GM21723 (cell line): ENCODE data around the gene MMADHC.

ENCODE experiments used
- ATAC-seq: cut with Tn5 transposase; IDR thresholded peaks from one replicate; pipeline ENCODE4 v1.9.1; 2021; ENCODE audit warnings: mild to moderate bottlenecking, moderate library complexity; ENCODE audit not compliant: unreplicated experiment

The MMADHC gene

DNA sequence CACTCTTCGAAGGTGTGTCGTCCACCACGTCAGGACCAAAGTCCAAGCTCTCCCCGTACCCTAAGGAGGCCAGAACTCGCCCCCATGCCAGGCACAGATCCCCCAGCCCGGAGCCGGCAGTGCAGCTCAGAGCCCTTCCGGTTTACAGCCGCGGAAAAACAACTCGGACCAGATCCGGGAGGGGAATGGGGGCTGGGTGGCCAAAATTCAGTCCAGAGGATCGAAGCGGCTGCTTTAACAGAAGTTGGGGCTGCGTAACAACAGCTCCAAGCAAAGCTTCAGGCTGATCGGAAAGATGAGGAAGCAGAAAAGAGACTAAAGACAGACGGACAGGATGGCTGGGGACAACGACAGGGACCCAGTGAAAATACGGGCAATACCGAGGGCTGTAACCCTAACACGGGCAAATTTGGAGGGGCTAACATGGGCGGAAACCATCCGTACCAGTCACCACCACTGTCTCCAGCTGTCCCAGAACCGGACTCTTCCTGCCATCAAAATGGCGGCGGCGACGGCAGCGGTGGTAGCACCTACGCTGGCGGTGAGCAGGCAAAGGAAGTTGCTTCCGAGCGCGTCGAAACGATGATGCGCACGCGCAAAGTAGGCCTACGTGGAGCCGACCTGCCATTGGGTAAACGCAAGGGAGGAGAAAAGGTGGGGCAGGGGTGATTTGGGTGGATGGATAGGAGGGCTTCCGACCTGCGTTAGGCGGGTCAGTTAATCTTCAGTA is at the start of gene MMADHC:
Gene MMADHC (minus strand): TSS at position 556 of the 730 bp plus-strand sequence. CDS start 678 bp downstream, outside the sequence.
- ATAC-seq = peak; percentile 98

DNA sequence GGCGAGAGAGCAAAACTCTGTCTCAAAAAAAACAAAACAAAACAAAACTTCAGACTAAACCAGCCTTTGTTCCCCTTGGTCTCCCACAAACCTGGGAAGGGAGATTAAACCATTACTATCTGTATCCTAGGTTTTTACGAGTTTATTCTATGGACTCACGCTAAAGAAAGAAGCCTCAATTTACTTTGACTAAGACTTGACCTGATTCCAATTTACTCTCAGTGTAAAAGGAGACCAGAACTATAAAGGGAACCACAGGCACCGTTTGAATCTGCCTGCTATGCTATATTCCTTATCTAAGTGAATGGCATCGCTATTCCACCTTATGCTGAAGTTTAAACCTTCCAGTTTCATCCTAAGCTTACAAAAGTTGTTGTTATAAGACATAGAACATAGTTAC is 46.5 kb upstream of the MMADHC start:
- ATAC-seq = no peak

DNA sequence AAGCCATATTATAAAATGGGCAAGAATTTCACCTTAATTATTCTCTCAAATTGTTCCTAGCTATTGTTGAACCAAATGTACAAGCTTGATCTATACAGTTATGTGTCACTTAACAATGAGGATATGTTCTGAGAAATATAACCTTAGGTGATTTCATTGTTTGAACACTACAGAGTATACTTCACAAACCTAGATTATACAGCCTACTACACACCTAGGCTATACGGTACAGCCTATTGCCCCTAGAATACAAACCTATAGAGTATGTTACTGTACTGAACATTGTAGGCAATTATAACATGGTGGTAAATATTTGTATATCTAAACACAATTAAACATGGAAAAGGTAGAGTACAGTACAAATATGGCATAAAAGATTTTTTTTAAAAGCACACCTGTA is 42.9 kb upstream of the MMADHC start:
- ATAC-seq = no peak

DNA sequence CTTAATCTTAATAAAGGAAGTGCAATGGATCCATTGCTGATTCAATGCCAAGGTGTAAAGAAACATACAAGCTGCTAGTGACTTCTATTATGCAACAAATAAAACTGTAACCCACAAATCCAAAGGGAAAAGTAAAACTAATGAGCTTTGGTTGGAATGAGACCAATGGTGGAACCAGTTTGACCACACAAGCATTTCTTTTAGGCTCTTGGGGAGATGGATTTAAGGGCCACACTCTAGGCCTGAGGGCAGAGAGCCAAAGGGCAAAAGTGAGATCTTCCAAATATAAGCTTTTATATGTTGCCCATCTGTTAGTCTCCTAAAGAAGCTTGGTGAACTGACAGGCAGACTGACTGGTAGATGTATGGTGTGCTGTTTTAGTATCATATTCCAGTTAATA is 41.5 kb upstream of the MMADHC start:
- no peak for ATAC-seq

DNA sequence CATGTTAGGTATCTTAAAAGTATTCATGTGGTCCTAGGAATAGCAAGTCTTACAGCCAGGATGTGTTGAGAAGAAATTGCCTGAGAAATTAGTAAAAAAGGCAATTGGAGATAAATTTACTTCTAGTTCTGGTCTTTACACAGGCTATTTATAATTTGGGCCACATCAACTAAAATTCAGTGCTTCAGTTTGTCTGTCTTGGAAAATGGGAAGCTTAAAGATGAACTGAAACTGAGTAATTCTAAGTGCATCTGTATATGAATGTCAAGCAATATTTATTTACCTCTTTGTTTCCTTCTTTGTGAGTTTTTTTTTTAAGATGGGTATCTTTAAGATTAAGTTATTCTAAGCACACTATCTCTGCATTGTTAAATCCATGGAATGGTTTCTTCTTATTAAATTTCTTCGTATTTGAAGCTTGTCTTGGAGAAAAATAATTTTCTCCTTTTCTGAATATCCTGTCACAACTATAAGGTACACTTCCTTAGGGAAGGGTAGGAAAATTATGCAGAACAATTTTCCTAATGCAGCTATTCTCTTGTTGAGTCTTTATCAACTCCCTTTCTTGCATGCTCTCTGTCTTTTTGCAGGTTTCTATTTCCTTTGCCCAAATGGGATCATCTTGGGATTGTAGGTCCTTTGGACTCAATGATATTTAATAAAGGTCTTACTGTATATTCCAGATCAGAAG is 39.7 kb upstream of the MMADHC start:
- no peak for ATAC-seq

DNA sequence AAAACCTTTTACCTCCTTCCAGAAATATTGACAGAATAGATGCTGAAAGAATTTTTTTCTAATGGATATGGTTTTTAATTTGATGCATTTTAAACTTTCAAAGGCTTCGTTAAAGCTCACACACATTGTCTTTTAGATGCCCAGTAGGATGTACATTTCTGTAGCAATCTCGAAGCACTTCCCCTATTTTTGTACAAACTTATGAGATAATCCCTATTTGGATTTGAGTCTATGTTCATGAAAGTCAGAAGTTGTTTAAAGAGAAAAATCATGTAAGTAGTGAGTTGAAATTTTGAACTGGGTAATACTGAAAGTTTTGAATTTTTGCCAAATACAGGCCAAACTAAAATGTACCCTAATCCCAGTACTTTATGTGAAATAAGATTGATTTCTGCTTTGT is 38.1 kb upstream of the MMADHC start:
- ATAC-seq = no peak

DNA sequence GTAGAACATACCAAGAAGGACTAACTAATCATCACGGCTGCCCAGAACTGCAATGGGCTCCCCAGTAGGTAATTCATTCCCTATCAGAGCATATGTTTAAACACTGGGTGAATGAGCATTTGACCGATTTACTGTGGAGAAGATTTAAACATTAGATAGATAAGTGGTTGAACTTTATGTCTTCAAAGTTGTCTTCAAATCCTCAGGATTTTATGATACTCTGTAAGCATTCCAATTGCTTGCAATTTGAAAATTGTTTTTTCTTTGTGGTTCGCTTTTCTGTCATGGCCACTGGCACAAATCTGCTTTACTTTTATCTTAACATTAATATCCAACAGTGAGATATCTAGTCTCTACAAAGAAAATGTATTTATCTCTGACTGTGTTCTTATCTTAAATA is 37.7 kb upstream of the MMADHC start:
- no peak for ATAC-seq

DNA sequence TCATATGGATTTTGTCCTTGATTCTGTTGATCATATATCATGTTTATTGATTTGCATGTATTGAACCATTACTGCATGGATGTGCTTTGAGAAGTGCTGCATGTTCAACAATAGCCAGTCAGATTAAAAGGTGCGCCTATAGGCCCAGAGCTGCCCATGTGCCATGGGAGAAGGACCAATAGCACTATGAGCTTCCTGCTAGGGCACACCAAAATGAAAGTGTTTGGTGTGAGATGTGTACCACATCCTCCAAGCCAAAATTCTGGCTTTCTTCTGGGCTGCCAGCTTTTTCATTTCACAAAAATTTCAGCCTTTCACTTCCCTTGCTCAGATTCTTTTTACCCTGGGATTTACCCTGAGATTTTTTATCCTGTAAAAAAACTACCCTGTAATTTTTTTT is 34.8 kb upstream of the MMADHC start:
- no peak for ATAC-seq

DNA sequence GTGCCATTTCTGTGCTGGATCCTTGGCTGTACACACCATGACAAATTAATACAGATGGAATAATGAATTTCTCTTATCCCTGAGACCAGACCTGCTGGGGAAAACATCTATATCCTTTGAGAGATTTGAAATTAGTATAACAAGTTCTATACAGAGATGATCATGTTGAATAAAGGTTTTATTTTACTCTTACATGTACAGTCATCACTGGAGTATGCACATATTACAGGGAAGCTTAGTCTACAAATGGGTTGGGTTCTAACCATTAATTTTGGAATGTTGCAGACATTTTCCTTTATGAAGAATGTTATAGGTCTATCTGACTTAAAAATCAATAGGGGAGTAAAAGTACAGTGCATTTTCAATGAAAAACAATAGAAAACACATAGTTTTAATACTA is 29.9 kb upstream of the MMADHC start:
- ATAC-seq = no peak

DNA sequence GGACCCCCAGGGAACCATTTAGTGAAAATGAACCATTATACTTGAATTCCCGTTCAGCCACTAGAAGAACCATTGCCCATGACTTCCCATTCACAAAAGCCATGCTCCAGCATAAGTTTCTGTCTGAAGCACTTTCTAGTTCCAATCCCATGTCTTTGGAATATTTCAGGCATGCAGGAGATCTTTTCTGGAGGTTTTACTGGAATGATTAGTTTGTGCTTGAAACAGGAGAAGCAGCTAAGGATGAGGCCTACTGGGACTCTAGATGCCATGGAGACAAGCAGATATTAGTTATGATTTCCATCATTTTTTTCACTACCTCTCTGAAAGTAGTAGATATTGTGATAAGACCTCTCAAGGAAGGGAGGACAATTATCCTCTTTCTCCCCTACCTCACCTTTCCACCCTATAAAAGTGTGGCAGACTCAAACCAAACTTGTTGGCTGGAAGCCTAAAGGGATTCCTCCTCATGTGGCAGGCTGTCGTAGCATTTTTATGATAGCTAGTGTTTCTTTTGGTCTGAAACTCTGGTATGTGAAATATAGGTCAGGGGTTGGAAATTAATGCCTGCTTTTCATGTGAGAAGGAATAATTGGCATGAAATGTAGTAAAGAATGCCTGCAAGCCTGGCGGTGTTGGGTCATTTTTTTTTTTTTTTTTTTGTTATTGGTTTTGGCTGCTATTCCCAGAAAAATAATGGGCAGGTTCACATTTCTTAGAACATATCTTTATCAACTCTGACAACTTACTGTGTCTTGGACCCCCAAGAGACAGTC is 29.3 kb upstream of the MMADHC start:
- no peak for ATAC-seq

DNA sequence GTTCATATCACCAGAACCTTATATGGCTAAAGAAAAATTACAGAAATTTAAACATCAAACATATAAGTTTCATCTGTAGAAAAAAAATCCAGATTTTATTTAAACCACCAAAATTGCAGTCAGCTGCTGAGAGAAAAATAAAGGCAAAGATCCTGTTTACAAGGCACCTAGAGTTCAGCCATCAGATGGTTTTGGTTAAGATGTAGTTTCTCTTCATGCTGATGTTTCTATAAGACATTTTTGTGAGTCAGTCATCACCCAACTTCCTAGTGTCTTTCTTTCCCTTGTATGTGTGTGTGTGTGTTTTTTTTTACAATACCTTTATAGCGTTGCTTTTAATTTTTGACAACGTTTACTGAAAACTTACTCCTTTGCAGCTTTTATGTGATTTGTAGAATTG is 26.1 kb upstream of the MMADHC start:
- ATAC-seq = no peak

DNA sequence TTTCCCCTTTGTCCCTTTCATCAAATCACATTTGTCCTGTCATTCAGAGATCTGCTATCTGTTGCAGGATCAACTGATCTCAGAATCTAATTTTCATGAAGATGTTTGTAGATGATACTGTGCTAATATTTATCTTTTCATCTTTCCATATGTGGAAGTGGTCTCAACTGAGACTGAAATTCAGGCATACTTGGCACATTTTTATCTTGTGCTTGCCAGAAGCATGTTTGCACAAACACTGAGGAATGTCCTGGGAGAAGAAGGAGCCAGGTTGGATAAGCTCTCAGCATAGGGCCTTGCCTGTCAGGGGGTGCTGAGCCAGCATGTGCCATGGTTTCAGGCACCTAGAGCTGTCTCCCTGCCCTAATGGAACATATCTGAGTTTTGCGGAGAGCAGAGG is 24.5 kb upstream of the MMADHC start:
- ATAC-seq = no peak

DNA sequence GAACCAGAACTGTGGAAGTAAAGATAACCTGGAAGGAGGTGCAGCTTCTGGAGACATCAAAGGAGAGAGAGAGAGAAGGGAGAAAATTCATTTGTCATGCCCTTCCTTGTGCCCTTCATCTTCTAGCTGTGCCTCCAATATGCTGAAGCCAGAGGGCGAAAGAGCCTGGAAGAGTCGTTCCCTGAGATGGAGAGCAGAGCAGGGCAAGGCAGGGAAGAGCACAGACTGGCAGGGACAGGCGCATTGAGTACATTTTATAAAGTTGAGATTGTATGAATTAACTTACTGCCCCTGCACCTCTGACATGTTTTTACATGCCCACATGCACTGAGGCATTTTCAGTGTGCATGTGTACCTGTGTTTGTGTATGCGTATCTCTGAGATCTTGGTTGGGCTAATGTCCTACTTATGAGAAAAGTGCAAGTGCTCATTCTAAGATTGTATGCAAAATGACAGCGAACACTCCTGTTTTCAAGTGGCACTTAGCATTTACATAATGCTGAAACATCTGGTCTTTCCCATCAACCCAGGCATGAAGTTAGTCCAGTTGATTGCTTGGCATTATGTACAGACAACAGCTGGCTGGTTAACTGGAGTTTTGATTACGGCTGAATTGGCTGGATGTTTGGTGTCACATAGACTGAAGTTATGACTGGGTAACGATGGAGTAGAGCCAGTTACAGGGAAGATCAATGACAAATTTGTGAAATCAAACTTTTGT is 23.7 kb upstream of the MMADHC start:
- no peak for ATAC-seq

DNA sequence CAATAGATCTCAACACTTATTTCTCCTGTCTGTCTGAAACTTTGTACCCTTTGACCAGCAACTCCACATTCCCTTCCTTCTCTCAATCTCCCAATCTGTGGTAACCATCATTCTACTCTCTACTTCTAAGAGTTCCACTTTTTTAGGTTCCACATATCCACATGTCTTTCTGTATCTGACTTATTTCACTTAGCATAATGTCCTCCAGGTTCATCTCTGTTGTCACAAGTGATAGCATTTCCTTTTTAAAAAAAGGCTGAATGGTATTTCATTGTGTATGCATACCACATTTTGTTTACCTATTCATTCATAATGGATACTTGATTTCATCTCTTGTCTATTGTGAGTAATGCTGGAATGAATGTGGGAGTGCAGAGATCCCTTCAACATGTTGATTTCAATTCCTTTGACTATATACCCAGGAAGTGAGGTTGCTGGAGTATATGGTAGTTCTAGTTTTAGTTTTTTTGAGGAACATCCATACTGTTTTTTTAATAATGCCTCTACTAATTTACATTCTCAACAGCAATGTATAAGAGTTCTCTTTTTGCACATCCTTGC is 18.8 kb upstream of the MMADHC start:
- no peak for ATAC-seq

DNA sequence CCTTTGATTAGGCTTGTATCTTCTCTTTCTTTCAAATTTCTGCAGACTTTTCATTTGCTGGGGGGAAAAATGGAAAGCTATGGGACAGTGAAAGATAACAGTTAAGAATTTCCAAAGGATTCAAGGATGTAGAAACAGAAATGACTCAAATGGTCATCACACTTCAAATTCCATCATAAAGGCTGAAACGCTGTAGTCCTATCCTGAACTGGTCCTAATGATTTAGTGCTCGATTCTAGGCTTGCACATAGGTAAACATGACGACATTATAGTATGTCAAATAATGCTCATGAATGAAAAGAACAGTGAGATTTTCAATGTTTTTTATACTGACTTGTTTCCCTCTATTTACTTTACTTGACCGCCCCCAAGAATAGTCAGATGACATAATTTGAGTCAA is 15.7 kb upstream of the MMADHC start:
- no peak for ATAC-seq

DNA sequence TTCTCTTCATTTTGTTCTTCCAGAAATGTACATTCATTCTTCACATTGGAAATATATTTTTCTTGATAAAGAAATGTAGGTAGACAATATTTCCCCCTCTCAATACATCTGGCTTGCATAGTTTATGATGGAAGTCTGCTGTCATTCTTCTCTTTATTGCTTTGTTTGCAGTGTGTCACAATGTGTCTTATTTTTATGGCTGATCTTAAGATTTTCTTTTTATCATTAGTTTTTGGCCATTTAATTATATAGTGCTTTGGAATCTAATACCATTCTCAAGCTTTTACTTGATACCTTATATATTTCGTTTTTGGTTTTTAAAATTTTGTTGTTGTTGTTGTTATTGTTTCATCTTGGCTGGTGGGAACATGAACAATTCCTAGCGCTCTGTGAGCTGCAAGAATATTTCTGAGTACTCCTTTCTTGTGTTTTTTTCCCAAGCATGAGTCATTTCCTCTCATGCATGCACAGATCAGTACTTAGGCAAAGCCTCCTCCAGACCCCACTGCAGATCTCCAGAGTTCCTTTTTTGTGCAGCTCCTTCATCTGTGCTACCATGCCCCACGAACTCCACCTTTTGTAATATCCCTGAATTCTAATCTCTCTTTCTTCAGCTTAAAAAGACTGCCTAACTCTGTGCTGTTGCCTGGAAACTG is 13.7 kb upstream of the MMADHC start:
- ATAC-seq = no peak

DNA sequence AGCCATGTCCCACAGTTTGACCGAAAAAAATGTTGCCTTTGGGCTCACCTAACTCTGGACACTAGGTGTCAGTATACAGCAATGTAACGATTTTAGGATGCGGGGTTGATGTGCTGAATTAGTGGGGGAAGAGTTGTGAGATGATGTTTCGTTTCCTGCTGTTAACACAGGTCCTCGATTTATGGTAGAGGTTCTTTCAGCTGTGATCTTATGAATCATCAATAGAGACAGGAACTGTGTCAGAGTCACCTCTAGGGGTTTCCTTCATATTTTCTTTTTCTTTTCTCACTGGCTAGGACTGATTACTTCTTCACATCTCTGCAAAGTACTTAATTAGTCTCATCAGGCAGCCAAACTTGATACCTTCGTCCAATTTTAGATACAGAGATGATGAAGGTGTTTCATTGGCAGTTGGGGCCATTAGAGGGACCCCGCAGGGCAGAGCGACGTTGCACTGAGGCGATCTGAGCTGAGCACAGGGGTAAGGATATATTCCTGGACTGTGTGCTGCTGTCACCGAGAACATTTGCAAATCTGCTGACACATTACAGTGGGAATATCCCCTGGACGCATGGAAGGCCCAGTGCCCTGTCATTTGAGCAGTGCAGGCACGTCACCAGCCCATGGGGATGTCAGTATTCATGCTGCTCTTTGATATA is 10.2 kb upstream of the MMADHC start:
- peak; percentile 97 for ATAC-seq

DNA sequence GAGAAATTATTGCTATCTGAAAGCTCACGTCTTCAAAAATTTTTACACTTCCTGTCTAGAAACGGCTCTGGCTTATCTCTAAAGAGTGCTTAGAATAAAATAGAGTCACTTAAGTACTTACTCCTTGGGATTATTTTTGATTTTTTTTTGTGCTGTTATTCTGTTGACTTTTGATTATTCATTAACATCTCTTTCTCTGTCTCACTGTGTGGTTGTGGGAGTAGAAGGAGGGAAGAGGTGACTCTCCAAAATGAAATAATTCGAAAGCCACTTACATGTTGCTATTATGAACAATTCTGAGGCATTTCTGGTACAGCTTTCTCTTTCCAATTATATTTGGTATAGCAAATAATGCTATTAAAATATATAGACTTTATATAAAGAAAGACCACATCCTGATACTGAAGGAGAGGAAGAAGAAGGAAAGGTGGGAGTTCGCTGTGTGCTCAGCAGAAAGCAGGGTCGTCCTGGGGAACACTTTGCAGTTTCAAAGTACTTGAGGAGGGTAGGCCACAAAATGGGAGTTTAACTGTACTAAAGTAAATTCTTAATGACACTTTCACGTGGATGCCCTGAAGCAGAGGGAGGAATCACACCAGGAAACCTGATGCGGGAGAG is 9.6 kb upstream of the MMADHC start:
- peak; percentile 35 for ATAC-seq

DNA sequence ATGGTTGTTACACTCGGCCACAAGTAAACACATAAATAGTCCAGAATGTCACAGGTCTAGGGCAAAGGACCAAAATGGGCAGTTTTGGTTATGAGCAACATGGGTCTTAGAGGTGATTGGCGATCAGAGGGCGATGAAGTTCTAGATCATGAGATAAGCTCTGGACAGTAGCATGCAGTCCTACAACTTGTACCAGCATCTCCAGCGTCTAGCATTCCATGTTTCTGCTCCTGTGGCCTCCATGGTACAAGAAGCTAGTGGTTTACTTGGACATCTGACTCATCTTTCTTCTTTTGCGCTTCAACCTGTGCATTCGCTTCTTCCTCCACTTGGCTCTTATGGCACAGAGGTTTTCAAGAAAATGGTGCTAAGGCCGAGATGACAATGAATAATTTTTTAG is 8.9 kb upstream of the MMADHC start:
- no peak for ATAC-seq
